Stimulated activated memory B cell treated with anti-CD40 and anti-IgM and Interleukin-4, amounts not matched to agents 10 μg/mL and 1 μg/mL and 100 μg/mL, for 72 hours (primary cell): ENCODE results near the gene ADCY7.

Experiments used
- ATAC-seq: fragments of 150-1000 bp; cut with Tn5 transposase; 2 replicates; pipeline ENCODE4 v1.10.0; 2021
- H3K27ac Mint-ChIP-seq: one replicate; pipeline ENCODE4 v1.8.0; 2022; ENCODE audit warnings: mild to moderate bottlenecking, mixed read lengths
- H3K27me3 Mint-ChIP-seq: one replicate; pipeline ENCODE4 v1.8.0; 2022; ENCODE audit warnings: mixed read lengths
- H3K36me3 Mint-ChIP-seq: one replicate; pipeline ENCODE4 v1.8.0; 2022; ENCODE audit warnings: mixed read lengths
- H3K4me1 Mint-ChIP-seq: one replicate; pipeline ENCODE4 v1.8.0; 2022; ENCODE audit warnings: mixed read lengths
- H3K4me3 Mint-ChIP-seq: one replicate; pipeline ENCODE4 v1.8.0; 2022; ENCODE audit warnings: mild to moderate bottlenecking, moderate library complexity, mixed read lengths
- H3K9me3 Mint-ChIP-seq: one replicate; pipeline ENCODE4 v1.8.0; 2022; ENCODE audit warnings: mixed read lengths

ADCY7 gene

GRCh38 chr16:50279504-50279865, 13.1 kb downstream of the ADCY7 start:
- Mint-ChIP-seq H3K36me3 (peaks cover 23% of the 10 kb centered on the region), H3K4me3 (peak overlapping the region; percentile 24), H3K9me3 (peaks cover 3% of the 10 kb centered on the region), H3K27ac (peak overlapping the region; percentile 96), H3K27me3 (no peaks in the 10 kb centered on the region), H3K4me1 (peaks cover 100% of the 10 kb centered on the region)
- ATAC-seq, result no peak

- H3K9me3 Mint-ChIP-seq, result peaks cover 3% of the 10 kb centered on the region
- peaks cover 100% of the 10 kb centered on the region for H3K4me1 Mint-ChIP-seq
- H3K27ac Mint-ChIP-seq, result peak overlapping the region; percentile 96
- ATAC-seq, result no peak
- H3K4me3 Mint-ChIP-seq, result peak overlapping the region; percentile 75
- no peaks in the 10 kb centered on the region for H3K27me3 Mint-ChIP-seq
- peaks cover 29% of the 10 kb centered on the region for H3K36me3 Mint-ChIP-seq
Observed at GRCh38 chr16:50280932-50281331, 14.6 kb downstream of the ADCY7 start.

GRCh38 chr16:50281391-50282009, 15.1 kb downstream of the ADCY7 start:
- Mint-ChIP-seq H3K9me3 (peaks cover 5% of the 10 kb centered on the region), H3K27ac (peak overlapping the region; percentile 96), H3K27me3 (no peaks in the 10 kb centered on the region), H3K36me3 (peaks cover 35% of the 10 kb centered on the region), H3K4me1 (peaks cover 100% of the 10 kb centered on the region), H3K4me3 (peak overlapping the region; percentile 75)
- ATAC-seq, result no peak

GRCh38 chr16:50282010-50282538, 15.7 kb downstream of the ADCY7 start:
- H3K27me3 Mint-ChIP-seq, result no peaks in the 10 kb centered on the region

GRCh38 chr16:50282955-50283631, 16.7 kb downstream of the ADCY7 start:
- Mint-ChIP-seq H3K27me3 (no peaks in the 10 kb centered on the region), H3K36me3 (peaks cover 39% of the 10 kb centered on the region), H3K4me1 (peaks cover 86% of the 10 kb centered on the region), H3K9me3 (peaks cover 6% of the 10 kb centered on the region), H3K27ac (peak overlapping the region; percentile 96), H3K4me3 (no peak overlapping the region)
- ATAC-seq, result no peak

More at GRCh38 chr16:50282010-50282538, 15.7 kb downstream of the ADCY7 start:
- peak overlapping the region; percentile 75 for H3K4me3 Mint-ChIP-seq
- ATAC-seq, result peak; percentile 97
- peaks cover 39% of the 10 kb centered on the region for H3K36me3 Mint-ChIP-seq
- H3K9me3 Mint-ChIP-seq, result peaks cover 6% of the 10 kb centered on the region
- H3K4me1 Mint-ChIP-seq, result peaks cover 96% of the 10 kb centered on the region
- peak overlapping the region; percentile 96 for H3K27ac Mint-ChIP-seq

- Mint-ChIP-seq H3K4me3 (peak overlapping the region; percentile 0), H3K9me3 (peaks cover 3% of the 10 kb centered on the region), H3K36me3 (peaks cover 38% of the 10 kb centered on the region), H3K27me3 (no peaks in the 10 kb centered on the region), H3K4me1 (peaks cover 79% of the 10 kb centered on the region), H3K27ac (peak overlapping the region; percentile 96)
- ATAC-seq, result no peak
Observed at GRCh38 chr16:50284131-50284911, 18.0 kb downstream of the ADCY7 start.

GRCh38 chr16:50285406-50286003, 19.2 kb downstream of the ADCY7 start:
- H3K4me1 Mint-ChIP-seq, result peaks cover 67% of the 10 kb centered on the region
- no peaks in the 10 kb centered on the region for H3K27me3 Mint-ChIP-seq
- peak overlapping the region; percentile 96 for H3K27ac Mint-ChIP-seq
- H3K36me3 Mint-ChIP-seq, result peaks cover 37% of the 10 kb centered on the region
- no peak overlapping the region for H3K4me3 Mint-ChIP-seq
- peaks cover 3% of the 10 kb centered on the region for H3K9me3 Mint-ChIP-seq
- ATAC-seq, result no peak

GRCh38 chr16:50286681-50287080, 20.3 kb downstream of the ADCY7 start:
- peaks cover 3% of the 10 kb centered on the region for H3K9me3 Mint-ChIP-seq
- H3K4me3 Mint-ChIP-seq, result no peak overlapping the region
- no peaks in the 10 kb centered on the region for H3K27me3 Mint-ChIP-seq
- peaks cover 55% of the 10 kb centered on the region for H3K4me1 Mint-ChIP-seq
- H3K36me3 Mint-ChIP-seq, result peaks cover 37% of the 10 kb centered on the region
- no peak for ATAC-seq
- H3K27ac Mint-ChIP-seq, result no peak overlapping the region

GRCh38 chr16:50288026-50288425, 21.7 kb downstream of the ADCY7 start:
- no peak overlapping the region for H3K27ac Mint-ChIP-seq
- no peak for ATAC-seq
- no peak overlapping the region for H3K4me3 Mint-ChIP-seq
- peaks cover 3% of the 10 kb centered on the region for H3K9me3 Mint-ChIP-seq
- peaks cover 51% of the 10 kb centered on the region for H3K4me1 Mint-ChIP-seq
- H3K27me3 Mint-ChIP-seq, result no peaks in the 10 kb centered on the region
- peaks cover 47% of the 10 kb centered on the region for H3K36me3 Mint-ChIP-seq

GRCh38 chr16:50288920-50289319, 22.6 kb downstream of the ADCY7 start:
- Mint-ChIP-seq H3K9me3 (peaks cover 3% of the 10 kb centered on the region), H3K27ac (peak overlapping the region; percentile 58), H3K36me3 (peaks cover 54% of the 10 kb centered on the region), H3K27me3 (no peaks in the 10 kb centered on the region), H3K4me1 (peaks cover 42% of the 10 kb centered on the region), H3K4me3 (no peak overlapping the region)
- ATAC-seq, result no peak

GRCh38 chr16:50289950-50290764, 23.8 kb downstream of the ADCY7 start:
- Mint-ChIP-seq H3K27me3 (no peaks in the 10 kb centered on the region), H3K27ac (peak overlapping the region; percentile 58), H3K4me1 (peaks cover 30% of the 10 kb centered on the region), H3K4me3 (no peak overlapping the region), H3K36me3 (peaks cover 56% of the 10 kb centered on the region), H3K9me3 (peaks cover 3% of the 10 kb centered on the region)
- no peak for ATAC-seq

GRCh38 chr16:50290856-50291255, 24.5 kb downstream of the ADCY7 start:
- H3K27ac Mint-ChIP-seq, result no peak overlapping the region
- no peak for ATAC-seq
- no peak overlapping the region for H3K4me3 Mint-ChIP-seq
- peaks cover 3% of the 10 kb centered on the region for H3K9me3 Mint-ChIP-seq
- no peaks in the 10 kb centered on the region for H3K27me3 Mint-ChIP-seq
- H3K36me3 Mint-ChIP-seq, result peaks cover 60% of the 10 kb centered on the region
- H3K4me1 Mint-ChIP-seq, result peaks cover 23% of the 10 kb centered on the region

GRCh38 chr16:50291719-50292565, 25.6 kb downstream of the ADCY7 start:
- no peaks in the 10 kb centered on the region for H3K27me3 Mint-ChIP-seq
- no peaks in the 10 kb centered on the region for H3K9me3 Mint-ChIP-seq
- H3K4me1 Mint-ChIP-seq, result peaks cover 15% of the 10 kb centered on the region
- no peak for ATAC-seq
- H3K27ac Mint-ChIP-seq, result peak overlapping the region; percentile 24
- H3K36me3 Mint-ChIP-seq, result peaks cover 60% of the 10 kb centered on the region
- no peak overlapping the region for H3K4me3 Mint-ChIP-seq

- Mint-ChIP-seq H3K36me3 (peaks cover 64% of the 10 kb centered on the region), H3K9me3 (no peaks in the 10 kb centered on the region), H3K4me3 (no peak overlapping the region), H3K27me3 (no peaks in the 10 kb centered on the region), H3K27ac (peak overlapping the region; percentile 24), H3K4me1 (peaks cover 15% of the 10 kb centered on the region)
- ATAC-seq, result no peak
Observed at GRCh38 chr16:50292566-50292948, 26.2 kb downstream of the ADCY7 start.
